CD4-positive, alpha-beta T cell treated with Interleukin-4 for 1 hour (primary cell): ENCODE measurements around the gene TNFAIP1.
"Not testable (repeated sequence)": the region's sequence is repeated elsewhere in the genome, so short reads cannot be mapped to it uniquely, and the experiment has no call there.

Experiments used
- DNase-seq, 2 donors: peaks; one replicate each; pipeline ENCODE4 v3.0.0-alpha.2; 2020 to 2022

The TNFAIP1 gene

GRCh38 chr17:28325211-28325610 lies 10.3 kb upstream of the TNFAIP1 start:
- DNase-seq = no peak

- no peak for DNase-seq
Measured at GRCh38 chr17:28326114-28326513, 9.4 kb upstream of the TNFAIP1 start.

- no peak for DNase-seq
Measured at GRCh38 chr17:28327031-28327607, 8.4 kb upstream of the TNFAIP1 start.

- no peak for DNase-seq
Measured at GRCh38 chr17:28327709-28328108, 7.9 kb upstream of the TNFAIP1 start.

- DNase-seq = no peak
Measured at GRCh38 chr17:28328325-28328724, 7.2 kb upstream of the TNFAIP1 start.

- no peak for DNase-seq
Measured at GRCh38 chr17:28330671-28331070, 4.9 kb upstream of the TNFAIP1 start.

GRCh38 chr17:28331891-28332420 lies 3.6 kb upstream of the TNFAIP1 start:
- no peak for DNase-seq

- no peak for DNase-seq
Measured at GRCh38 chr17:28333083-28333746, 2.3 kb upstream of the TNFAIP1 start.

GRCh38 chr17:28334171-28334570 lies 1.4 kb upstream of the TNFAIP1 start:
- DNase-seq = no peak

GRCh38 chr17:28334666-28335200 lies 828 bp upstream of the TNFAIP1 start:
- no peak for DNase-seq

- DNase-seq = peak; percentile 30 to 41
Measured at GRCh38 chr17:28335959-28336871, 654 bp downstream of the TNFAIP1 start.

- DNase-seq = no peak
Measured at GRCh38 chr17:28338056-28338768, 2.7 kb downstream of the TNFAIP1 start.

- not testable (repeated sequence) for DNase-seq
Measured at GRCh38 chr17:28338769-28339212, 3.2 kb downstream of the TNFAIP1 start.

- DNase-seq = no peak
Measured at GRCh38 chr17:28339431-28339830, 3.9 kb downstream of the TNFAIP1 start.

GRCh38 chr17:28340374-28340773 lies 4.8 kb downstream of the TNFAIP1 start:
- no peak for DNase-seq

- DNase-seq = no peak
Measured at GRCh38 chr17:28341516-28341915, 6.0 kb downstream of the TNFAIP1 start.

GRCh38 chr17:28342313-28342712 lies 6.8 kb downstream of the TNFAIP1 start:
- DNase-seq = no peak

GRCh38 chr17:28343491-28343932 lies 8.0 kb downstream of the TNFAIP1 start:
- no peak for DNase-seq

GRCh38 chr17:28344011-28344410 lies 8.4 kb downstream of the TNFAIP1 start:
- DNase-seq = no peak

- no peak for DNase-seq
Measured at GRCh38 chr17:28344435-28344901, 8.9 kb downstream of the TNFAIP1 start.

- DNase-seq = no peak
Measured at GRCh38 chr17:28345419-28346198, 10.0 kb downstream of the TNFAIP1 start.
